ENCODE results near the gene C1QTNF9.

Gene C1QTNF9

DNA sequence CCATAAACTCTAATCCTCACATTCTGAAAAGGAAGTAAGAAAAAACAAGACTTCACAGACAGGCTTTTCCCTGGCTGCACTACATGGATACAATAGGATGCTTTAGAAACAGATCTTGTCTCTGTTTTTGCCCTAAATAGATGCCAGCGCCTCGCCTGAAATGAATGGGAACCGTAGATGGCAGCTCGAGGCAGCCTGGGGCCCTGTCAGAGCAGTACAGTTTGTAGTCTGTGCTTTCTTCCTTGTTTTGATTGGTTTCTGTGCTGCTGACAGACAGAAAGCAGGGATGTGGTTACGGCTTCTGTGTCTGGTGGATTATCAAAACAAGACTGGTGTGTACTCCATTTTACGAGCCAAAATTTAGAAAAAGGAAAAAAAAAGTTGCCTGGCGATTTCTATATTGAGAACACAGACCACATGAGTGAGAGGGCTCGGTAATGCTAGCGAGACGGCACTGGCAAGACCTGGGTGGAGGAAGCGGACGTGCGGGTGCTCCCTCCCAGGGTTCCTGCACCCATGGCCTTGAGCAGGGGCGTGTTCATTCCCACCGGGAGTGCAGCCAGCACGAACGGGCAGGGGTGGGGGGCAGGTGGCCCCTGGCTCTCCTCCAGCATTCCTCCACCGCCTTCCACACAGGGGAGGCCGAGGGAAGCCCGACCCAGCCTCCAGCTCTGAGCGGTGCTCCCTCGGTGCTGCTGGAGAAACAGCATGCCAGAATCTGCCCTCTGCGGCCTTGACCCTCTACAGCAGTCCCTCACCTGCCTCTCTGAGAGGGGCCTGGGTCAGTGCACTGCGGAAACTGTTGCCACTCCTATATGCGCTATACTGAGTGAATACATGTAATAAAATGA, 37.6 kb upstream of the C1QTNF9 start (continued):
- TF ChIP-seq, protein P1, sequence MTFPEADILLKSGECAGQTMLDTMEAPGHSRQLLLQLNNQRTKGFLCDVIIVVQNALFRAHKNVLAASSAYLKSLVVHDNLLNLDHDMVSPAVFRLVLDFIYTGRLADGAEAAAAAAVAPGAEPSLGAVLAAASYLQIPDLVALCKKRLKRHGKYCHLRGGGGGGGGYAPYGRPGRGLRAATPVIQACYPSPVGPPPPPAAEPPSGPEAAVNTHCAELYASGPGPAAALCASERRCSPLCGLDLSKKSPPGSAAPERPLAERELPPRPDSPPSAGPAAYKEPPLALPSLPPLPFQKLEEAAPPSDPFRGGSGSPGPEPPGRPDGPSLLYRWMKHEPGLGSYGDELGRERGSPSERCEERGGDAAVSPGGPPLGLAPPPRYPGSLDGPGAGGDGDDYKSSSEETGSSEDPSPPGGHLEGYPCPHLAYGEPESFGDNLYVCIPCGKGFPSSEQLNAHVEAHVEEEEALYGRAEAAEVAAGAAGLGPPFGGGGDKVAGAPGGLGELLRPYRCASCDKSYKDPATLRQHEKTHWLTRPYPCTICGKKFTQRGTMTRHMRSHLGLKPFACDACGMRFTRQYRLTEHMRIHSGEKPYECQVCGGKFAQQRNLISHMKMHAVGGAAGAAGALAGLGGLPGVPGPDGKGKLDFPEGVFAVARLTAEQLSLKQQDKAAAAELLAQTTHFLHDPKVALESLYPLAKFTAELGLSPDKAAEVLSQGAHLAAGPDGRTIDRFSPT (tag by site-specific recombination; IDR thresholded peaks at IDR 0.05): no peak
- TF ChIP-seq, protein P2, sequence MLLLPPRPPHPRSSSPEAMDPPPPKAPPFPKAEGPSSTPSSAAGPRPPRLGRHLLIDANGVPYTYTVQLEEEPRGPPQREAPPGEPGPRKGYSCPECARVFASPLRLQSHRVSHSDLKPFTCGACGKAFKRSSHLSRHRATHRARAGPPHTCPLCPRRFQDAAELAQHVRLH (tag by site-specific recombination; IDR thresholded peaks at IDR 0.05): no peak
- TF ChIP-seq OSR2 (tag by site-specific recombination; IDR thresholded peaks at IDR 0.05) (peak; percentile 79), ZNF626 (tag by site-specific recombination; IDR thresholded peaks at IDR 0.05) (no peak), ZNF24 (tag by site-specific recombination; IDR thresholded peaks at IDR 0.05) (no peak), KLF7 (tag by site-specific recombination; IDR thresholded peaks at IDR 0.05; ENCODE audit: borderline replicate concordance) (no peak), ZNF274 (IDR thresholded peaks at IDR 0.05; ENCODE audit: low read length) (no peak), ZNF274 (tag by site-specific recombination; IDR thresholded peaks at IDR 0.05; ENCODE audit: borderline replicate concordance) (no peak), ZNF391 (tag by site-specific recombination; IDR thresholded peaks at IDR 0.05; ENCODE audit: borderline replicate concordance, low read depth) (no peak), ZNF140 (tag by site-specific recombination; IDR thresholded peaks at IDR 0.05) (no peak), ZNF266 (tag by site-specific recombination; IDR thresholded peaks at IDR 0.05; ENCODE audit: low read depth) (no peak), ZFHX2 (tag by site-specific recombination; conservative IDR thresholded peaks at IDR 0.05) (peak; percentile 23; the same call in 1 of the 2 replicates), TRIM28 (IDR thresholded peaks at IDR 0.05; ENCODE audit: borderline replicate concordance, low read length) (no peak), GLIS1 (tag by site-specific recombination; IDR thresholded peaks at IDR 0.05) (peak; percentile 87), ZBTB1 (tag by site-specific recombination; IDR thresholded peaks at IDR 0.05) (no peak), MYNN (tag by site-specific recombination; IDR thresholded peaks at IDR 0.05; ENCODE audit: borderline replicate concordance) (no peak), ZNF549 (tag by site-specific recombination; IDR thresholded peaks at IDR 0.05) (no peak), EGR2 (tag by site-specific recombination; IDR thresholded peaks at IDR 0.05; ENCODE audit: low read depth) (0 out of 2 replicates have a peak, but pooled peaks have one; percentile 25), ZNF114 (tag by site-specific recombination; IDR thresholded peaks at IDR 0.05) (no peak)
- TF ChIP-seq, protein P3, sequence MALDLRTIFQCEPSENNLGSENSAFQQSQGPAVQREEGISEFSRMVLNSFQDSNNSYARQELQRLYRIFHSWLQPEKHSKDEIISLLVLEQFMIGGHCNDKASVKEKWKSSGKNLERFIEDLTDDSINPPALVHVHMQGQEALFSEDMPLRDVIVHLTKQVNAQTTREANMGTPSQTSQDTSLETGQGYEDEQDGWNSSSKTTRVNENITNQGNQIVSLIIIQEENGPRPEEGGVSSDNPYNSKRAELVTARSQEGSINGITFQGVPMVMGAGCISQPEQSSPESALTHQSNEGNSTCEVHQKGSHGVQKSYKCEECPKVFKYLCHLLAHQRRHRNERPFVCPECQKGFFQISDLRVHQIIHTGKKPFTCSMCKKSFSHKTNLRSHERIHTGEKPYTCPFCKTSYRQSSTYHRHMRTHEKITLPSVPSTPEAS (tag by site-specific recombination; IDR thresholded peaks at IDR 0.05): no peak
- TF ChIP-seq, protein P4, sequence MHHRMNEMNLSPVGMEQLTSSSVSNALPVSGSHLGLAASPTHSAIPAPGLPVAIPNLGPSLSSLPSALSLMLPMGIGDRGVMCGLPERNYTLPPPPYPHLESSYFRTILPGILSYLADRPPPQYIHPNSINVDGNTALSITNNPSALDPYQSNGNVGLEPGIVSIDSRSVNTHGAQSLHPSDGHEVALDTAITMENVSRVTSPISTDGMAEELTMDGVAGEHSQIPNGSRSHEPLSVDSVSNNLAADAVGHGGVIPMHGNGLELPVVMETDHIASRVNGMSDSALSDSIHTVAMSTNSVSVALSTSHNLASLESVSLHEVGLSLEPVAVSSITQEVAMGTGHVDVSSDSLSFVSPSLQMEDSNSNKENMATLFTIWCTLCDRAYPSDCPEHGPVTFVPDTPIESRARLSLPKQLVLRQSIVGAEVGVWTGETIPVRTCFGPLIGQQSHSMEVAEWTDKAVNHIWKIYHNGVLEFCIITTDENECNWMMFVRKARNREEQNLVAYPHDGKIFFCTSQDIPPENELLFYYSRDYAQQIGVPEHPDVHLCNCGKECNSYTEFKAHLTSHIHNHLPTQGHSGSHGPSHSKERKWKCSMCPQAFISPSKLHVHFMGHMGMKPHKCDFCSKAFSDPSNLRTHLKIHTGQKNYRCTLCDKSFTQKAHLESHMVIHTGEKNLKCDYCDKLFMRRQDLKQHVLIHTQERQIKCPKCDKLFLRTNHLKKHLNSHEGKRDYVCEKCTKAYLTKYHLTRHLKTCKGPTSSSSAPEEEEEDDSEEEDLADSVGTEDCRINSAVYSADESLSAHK (tag by site-specific recombination; IDR thresholded peaks at IDR 0.05): no peak
- TF ChIP-seq, protein P5, sequence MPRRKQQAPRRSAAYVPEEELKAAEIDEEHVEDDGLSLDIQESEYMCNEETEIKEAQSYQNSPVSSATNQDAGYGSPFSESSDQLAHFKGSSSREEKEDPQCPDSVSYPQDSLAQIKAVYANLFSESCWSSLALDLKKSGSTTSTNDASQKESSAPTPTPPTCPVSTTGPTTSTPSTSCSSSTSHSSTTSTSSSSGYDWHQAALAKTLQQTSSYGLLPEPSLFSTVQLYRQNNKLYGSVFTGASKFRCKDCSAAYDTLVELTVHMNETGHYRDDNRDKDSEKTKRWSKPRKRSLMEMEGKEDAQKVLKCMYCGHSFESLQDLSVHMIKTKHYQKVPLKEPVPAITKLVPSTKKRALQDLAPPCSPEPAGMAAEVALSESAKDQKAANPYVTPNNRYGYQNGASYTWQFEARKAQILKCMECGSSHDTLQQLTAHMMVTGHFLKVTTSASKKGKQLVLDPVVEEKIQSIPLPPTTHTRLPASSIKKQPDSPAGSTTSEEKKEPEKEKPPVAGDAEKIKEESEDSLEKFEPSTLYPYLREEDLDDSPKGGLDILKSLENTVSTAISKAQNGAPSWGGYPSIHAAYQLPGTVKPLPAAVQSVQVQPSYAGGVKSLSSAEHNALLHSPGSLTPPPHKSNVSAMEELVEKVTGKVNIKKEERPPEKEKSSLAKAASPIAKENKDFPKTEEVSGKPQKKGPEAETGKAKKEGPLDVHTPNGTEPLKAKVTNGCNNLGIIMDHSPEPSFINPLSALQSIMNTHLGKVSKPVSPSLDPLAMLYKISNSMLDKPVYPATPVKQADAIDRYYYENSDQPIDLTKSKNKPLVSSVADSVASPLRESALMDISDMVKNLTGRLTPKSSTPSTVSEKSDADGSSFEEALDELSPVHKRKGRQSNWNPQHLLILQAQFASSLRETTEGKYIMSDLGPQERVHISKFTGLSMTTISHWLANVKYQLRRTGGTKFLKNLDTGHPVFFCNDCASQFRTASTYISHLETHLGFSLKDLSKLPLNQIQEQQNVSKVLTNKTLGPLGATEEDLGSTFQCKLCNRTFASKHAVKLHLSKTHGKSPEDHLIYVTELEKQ (tag by site-specific recombination; IDR thresholded peaks at IDR 0.05; ENCODE audit: borderline replicate concordance): no peak
- TF ChIP-seq, protein P6, sequence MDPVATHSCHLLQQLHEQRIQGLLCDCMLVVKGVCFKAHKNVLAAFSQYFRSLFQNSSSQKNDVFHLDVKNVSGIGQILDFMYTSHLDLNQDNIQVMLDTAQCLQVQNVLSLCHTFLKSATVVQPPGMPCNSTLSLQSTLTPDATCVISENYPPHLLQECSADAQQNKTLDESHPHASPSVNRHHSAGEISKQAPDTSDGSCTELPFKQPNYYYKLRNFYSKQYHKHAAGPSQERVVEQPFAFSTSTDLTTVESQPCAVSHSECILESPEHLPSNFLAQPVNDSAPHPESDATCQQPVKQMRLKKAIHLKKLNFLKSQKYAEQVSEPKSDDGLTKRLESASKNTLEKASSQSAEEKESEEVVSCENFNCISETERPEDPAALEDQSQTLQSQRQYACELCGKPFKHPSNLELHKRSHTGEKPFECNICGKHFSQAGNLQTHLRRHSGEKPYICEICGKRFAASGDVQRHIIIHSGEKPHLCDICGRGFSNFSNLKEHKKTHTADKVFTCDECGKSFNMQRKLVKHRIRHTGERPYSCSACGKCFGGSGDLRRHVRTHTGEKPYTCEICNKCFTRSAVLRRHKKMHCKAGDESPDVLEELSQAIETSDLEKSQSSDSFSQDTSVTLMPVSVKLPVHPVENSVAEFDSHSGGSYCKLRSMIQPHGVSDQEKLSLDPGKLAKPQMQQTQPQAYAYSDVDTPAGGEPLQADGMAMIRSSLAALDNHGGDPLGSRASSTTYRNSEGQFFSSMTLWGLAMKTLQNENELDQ (tag by site-specific recombination; IDR thresholded peaks at IDR 0.05; ENCODE audit: low read depth): no peak
- TF ChIP-seq, protein P7, sequence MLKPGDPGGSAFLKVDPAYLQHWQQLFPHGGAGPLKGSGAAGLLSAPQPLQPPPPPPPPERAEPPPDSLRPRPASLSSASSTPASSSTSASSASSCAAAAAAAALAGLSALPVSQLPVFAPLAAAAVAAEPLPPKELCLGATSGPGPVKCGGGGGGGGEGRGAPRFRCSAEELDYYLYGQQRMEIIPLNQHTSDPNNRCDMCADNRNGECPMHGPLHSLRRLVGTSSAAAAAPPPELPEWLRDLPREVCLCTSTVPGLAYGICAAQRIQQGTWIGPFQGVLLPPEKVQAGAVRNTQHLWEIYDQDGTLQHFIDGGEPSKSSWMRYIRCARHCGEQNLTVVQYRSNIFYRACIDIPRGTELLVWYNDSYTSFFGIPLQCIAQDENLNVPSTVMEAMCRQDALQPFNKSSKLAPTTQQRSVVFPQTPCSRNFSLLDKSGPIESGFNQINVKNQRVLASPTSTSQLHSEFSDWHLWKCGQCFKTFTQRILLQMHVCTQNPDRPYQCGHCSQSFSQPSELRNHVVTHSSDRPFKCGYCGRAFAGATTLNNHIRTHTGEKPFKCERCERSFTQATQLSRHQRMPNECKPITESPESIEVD (tag by site-specific recombination; IDR thresholded peaks at IDR 0.05): peak; percentile 75

Measured in HEK293 (cell line).